WI38 (cell line): ENCODE data around the gene SH3RF1.

Experiments used
- H3K4me3 ChIP-seq: 2 replicates; pipeline ENCODE4 v1.5.1; 2011; ENCODE audit warnings: low read depth, mild to moderate bottlenecking, control low read depth, low read length
- CTCF ChIP-seq: IDR thresholded peaks from 2 replicates; pipeline ENCODE4 v1.5.1; 2012; ENCODE audit warnings: low read depth, mild to moderate bottlenecking, control low read depth, low read length

SH3RF1 gene

DNA sequence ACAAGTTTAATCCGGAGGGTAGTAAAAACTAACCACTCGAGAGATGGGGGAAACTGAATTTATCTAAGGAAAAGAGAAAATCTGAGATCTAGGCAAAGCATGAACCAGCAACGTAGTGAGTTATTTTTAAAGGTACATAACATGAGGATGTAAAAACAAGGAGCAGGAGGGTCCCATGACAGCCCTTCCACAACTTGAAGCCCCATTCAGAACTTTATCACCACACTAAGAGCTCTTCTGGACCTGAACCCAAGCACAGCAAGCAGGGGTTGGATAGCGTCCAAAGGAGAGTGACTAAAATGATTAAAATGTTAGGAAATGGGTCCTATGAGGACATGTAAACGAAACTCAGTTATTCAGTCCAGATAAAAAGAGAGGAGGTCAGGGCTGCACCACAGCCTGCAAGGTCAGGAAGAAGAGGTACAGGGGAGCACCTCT is 16.2 kb downstream of the SH3RF1 start:
- TF ChIP-seq CTCF = no peak
- H3K4me3 ChIP-seq = peak overlapping the region; percentile 0; the same call in 1 of the 2 replicates

GRCh38 chr4:169253904-169254303 is 16.9 kb downstream of the SH3RF1 start:
- H3K4me3 ChIP-seq = no peak overlapping the region
- TF ChIP-seq CTCF = no peak

GRCh38 chr4:169253113-169253671 is 17.6 kb downstream of the SH3RF1 start:
- no peak for TF ChIP-seq CTCF
- H3K4me3 ChIP-seq = no peak overlapping the region

DNA sequence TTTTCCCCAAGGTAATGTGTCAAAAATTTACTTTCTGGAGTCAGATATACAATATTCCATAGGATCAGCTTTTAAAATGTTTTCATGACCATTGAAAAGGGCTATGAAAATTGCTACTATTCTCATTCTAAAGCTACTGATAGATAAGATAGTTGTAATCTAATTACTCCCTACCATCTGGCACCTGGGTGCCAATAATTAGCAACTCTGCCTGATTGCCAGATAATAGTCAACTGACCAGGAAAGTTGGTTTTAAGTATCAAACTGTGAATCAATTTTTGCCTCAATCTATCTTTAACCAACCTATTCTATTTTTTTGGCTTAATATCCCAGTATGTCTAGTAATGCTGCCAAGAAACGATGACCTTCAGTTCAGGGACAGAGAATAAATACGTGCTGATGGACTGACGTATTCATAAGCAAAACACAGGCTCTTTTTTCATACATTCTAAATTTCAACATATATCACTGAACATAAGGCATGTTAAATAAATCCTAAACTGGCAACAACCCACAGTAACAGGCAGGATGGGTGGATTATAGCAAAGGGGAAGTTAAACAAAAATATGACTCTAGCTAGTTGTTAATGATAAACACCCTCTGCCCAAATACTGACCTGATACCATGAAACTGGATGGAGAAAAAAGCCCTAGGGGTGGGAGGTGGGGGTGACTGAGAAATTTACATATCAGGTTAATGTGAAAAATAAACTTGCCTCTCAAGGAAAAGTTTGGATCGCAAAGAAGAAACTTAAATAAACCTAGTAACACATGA is 18.2 kb downstream of the SH3RF1 start:
- TF ChIP-seq CTCF = no peak
- H3K4me3 ChIP-seq = no peak overlapping the region

DNA sequence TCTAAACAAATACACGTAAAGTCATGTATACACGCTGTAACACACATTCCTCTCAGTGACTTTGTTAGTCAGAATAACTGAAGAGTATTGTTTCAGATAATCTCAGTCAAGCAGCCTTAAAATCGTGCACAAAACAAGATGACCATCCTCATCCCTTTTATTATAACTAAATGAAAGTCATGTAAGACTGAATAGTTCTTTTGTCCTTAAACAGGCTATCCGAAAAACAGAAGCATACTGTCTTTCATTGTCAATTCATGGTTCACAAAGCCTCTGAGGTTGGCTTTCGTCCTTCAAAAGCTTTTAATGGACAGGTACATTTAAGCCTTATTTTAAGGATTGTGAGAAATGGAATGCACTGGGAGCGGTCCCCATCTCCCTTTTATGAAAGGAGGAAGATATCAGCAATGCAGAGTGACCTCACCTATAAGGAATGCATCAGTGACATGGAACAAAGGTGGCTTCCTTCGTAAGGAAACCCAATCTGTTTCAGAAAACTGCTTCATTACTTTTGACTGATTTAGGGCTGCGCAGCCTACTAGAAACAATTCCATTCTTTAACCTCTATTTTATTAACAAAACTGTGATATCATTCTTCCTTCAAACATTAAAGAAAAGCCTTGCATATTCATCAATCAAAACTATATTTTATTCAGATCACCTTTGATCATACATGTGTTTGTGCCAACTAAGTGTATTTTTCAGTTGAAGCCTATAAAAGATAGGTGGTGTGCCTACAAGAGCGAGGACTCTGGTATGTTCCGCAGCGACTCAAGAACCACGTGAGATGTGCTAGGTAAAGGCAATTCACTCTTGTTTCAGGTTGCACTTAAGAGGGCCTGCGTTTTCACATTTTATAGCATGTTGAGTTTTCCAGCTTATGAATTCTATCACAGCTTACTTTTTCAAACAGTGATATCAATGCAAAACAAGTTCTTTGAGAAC is 19.2 kb downstream of the SH3RF1 start:
- H3K4me3 ChIP-seq = no peak overlapping the region
- no peak for TF ChIP-seq CTCF

GRCh38 chr4:169250796-169251195 is 20.0 kb downstream of the SH3RF1 start:
- H3K4me3 ChIP-seq = no peak overlapping the region
- no peak for TF ChIP-seq CTCF

- H3K4me3 ChIP-seq = no peak overlapping the region
- TF ChIP-seq CTCF = no peak
These were observed 20.8 kb downstream of the SH3RF1 start for GRCh38 chr4:169249999-169250398.
